Natural killer cell (primary cell): ENCODE results near the gene OR5K1. TPM values are rescaled to one million over a fixed set of nuclear protein-coding genes. Genes with fewer than 3 reads are reported as not detected.
A peak's percentile ranks its signal among the peaks of the same experiment; 100 is the strongest.

Source experiments
- ATAC-seq, 3 donors: fragments of 150-1000 bp in 2 of 3; fragments of 200-7000 bp in 1 of 3; cut with Tn5 transposase; 1 replicate in 1 of 3; 2 replicates in 2 of 3; pipeline ENCODE4 v1.10.0; 2021; ENCODE audit warnings: mild to moderate bottlenecking in 2 of 3, moderate library complexity in 2 of 3
- DNase-seq, 2 donors: peaks; one replicate each; pipeline versions ENCODE4 v3.0.0 to v3.0.0-alpha.2; 2013 to 2021; ENCODE audit warnings: mixed read lengths in 1 of 2
- H3K27ac ChIP-seq: one replicate; pipeline ENCODE4 v1.5.1; 2013; ENCODE audit warnings: mild to moderate bottlenecking, low read length
- H3K27me3 ChIP-seq: one replicate; pipeline ENCODE4 v1.6.1; 2013; ENCODE audit warnings: low read length; ENCODE audit not compliant: control insufficient read depth, insufficient read depth
- H3K36me3 ChIP-seq: one replicate; pipeline ENCODE4 v1.6.1; 2013; ENCODE audit warnings: low read length; ENCODE audit not compliant: control insufficient read depth, insufficient read depth
- H3K4me1 ChIP-seq: one replicate; pipeline ENCODE4 v1.6.1; 2013; ENCODE audit warnings: low read length; ENCODE audit not compliant: control insufficient read depth, insufficient read depth
- H3K4me3 ChIP-seq: one replicate; pipeline ENCODE4 v1.5.1; 2013; ENCODE audit warnings: low read length
- H3K9me3 ChIP-seq: one replicate; pipeline ENCODE4 v1.6.1; 2013; ENCODE audit warnings: low read length; ENCODE audit not compliant: control insufficient read depth, insufficient read depth
- H3K27ac Mint-ChIP-seq, 2 donors: one replicate each; pipeline ENCODE4 v1.8.0; 2022; ENCODE audit warnings: mild to moderate bottlenecking in 2 of 2, mixed read lengths in 2 of 2, moderate library complexity in 1 of 2
- H3K27me3 Mint-ChIP-seq, 2 donors: one replicate each; pipeline ENCODE4 v1.8.0; 2022; ENCODE audit warnings: low read depth in 2 of 2, mixed read lengths in 2 of 2
- H3K36me3 Mint-ChIP-seq: one replicate; pipeline ENCODE4 v1.8.0; 2022; ENCODE audit warnings: mixed read lengths
- H3K4me1 Mint-ChIP-seq, 2 donors: one replicate each; pipeline ENCODE4 v1.8.0; 2022; ENCODE audit warnings: mixed read lengths in 2 of 2
- H3K4me3 Mint-ChIP-seq: one replicate; pipeline ENCODE4 v1.8.0; 2022; ENCODE audit warnings: mild to moderate bottlenecking, moderate library complexity, mixed read lengths
- H3K9me3 Mint-ChIP-seq, 2 donors: one replicate each; pipeline ENCODE4 v1.8.0; 2022; ENCODE audit warnings: mixed read lengths in 2 of 2
- CTCF ChIP-seq: fragments of 200-600 bp; IDR thresholded peaks from one replicate; pipeline ENCODE4 v1.8.0; 2022; ENCODE audit warnings: antibody characterized with exemption
- WGBS: methylation state at CpG from one replicate; pipeline ENCODE4 v1.1.7; 2013; ENCODE audit warnings: missing lambda C conversion rate; ENCODE audit not compliant: insufficient coverage; 5-methylcytosine and 5-hydroxymethylcytosine counted together
- intact Hi-C: fragments of 100-400 bp; cut with micrococcal nuclease; formaldehyde crosslinking; loops from one replicate; pipeline ENCODE4 v1.14.2; 2022
- total RNA-seq, 4 donors: library from RNA; stranded (reverse); fragments of 120-200 nt in 1 of 4; gene quantifications; one replicate each; pipeline versions ENCODE4 v1.2.3 to v1.2.4, GENCODE V29; 2013 to 2022

OR5K1 gene
- total RNA-seq, 3 donors from 2014 or later (not counting 1 experiment from before 2014, with no cell fraction given) = not detected

GRCh38 chr3:98518816-98519215, 55.8 kb downstream of the OR5K1 start:
- ATAC-seq (no peak), DNase-seq (no peak)
- WGBS = 82% methylated on average over 2 of the region's 2 CpGs
- peaks cover 56 to 60% of the 10 kb centered on the region in 2 donors for H3K4me1 Mint-ChIP-seq
- no peak overlapping the region for H3K4me3 Mint-ChIP-seq
- H3K36me3 ChIP-seq = peaks cover 60% of the 10 kb centered on the region
- H3K9me3 Mint-ChIP-seq = no peaks in the 10 kb centered on the region
- no peaks in the 10 kb centered on the region for H3K27me3 ChIP-seq
- peaks cover 8% of the 10 kb centered on the region for H3K4me1 ChIP-seq
- no peaks in the 10 kb centered on the region for H3K9me3 ChIP-seq
- intact Hi-C loops = no loop called here
- no peak for TF ChIP-seq CTCF
- H3K27ac ChIP-seq = no peak overlapping the region
- H3K4me3 ChIP-seq = no peak overlapping the region
- H3K36me3 Mint-ChIP-seq = peaks cover 7% of the 10 kb centered on the region
- no peaks in the 10 kb centered on the region for H3K27me3 Mint-ChIP-seq
- H3K27ac Mint-ChIP-seq = peak overlapping the region; percentile 51 to 86

- DNase-seq = no peak
- peaks cover 8% of the 10 kb centered on the region for H3K4me1 ChIP-seq
- no peaks in the 10 kb centered on the region for H3K27me3 Mint-ChIP-seq
- H3K36me3 Mint-ChIP-seq = peaks cover 7% of the 10 kb centered on the region
- H3K27ac ChIP-seq = no peak overlapping the region
- no peaks in the 10 kb centered on the region for H3K9me3 ChIP-seq
- no peak for ATAC-seq
- H3K4me3 ChIP-seq = no peak overlapping the region
- no peaks in the 10 kb centered on the region for H3K27me3 ChIP-seq
- H3K27ac Mint-ChIP-seq = peak overlapping the region; percentile 51 to 86
- H3K36me3 ChIP-seq = peaks cover 58% of the 10 kb centered on the region
- intact Hi-C loops = no loop called here
- H3K4me3 Mint-ChIP-seq = peak overlapping the region; percentile 5
- peaks cover 56 to 60% of the 10 kb centered on the region in 2 donors for H3K4me1 Mint-ChIP-seq
- H3K9me3 Mint-ChIP-seq = no peaks in the 10 kb centered on the region
- WGBS = 97% methylated on average over 1 of the region's 1 CpG
- no peak for TF ChIP-seq CTCF
These were observed 56.4 kb downstream of the OR5K1 start for GRCh38 chr3:98519351-98519750.

GRCh38 chr3:98521897-98522543, 59.0 kb downstream of the OR5K1 start:
- Mint-ChIP-seq H3K4me1 (peaks cover 61 to 65% of the 10 kb centered on the region in 2 donors), H3K4me3 (peak overlapping the region; percentile 83), H3K9me3 (no peaks in the 10 kb centered on the region), H3K27ac (peak overlapping the region; percentile 51 to 86), H3K27me3 (no peaks in the 10 kb centered on the region), H3K36me3 (no peaks in the 10 kb centered on the region)
- intact Hi-C loops = loop anchor here (1.0 to 5.0 kb wide), 5 partner anchors 41 to 1740 kb away; partner anchors contain the start of genes ARL6, CPOX and TBC1D23
- H3K27ac ChIP-seq = peak overlapping the region; percentile 87
- WGBS = under 1% methylated on average over 14 of the region's 16 CpGs
- ATAC-seq (peak; percentile 34 to 63 (median 52)), DNase-seq (peak; percentile 51 to 72)
- no peak for TF ChIP-seq CTCF
- no peaks in the 10 kb centered on the region for H3K9me3 ChIP-seq
- H3K36me3 ChIP-seq = peaks cover 37% of the 10 kb centered on the region
- no peaks in the 10 kb centered on the region for H3K27me3 ChIP-seq
- peak overlapping the region; percentile 69 for H3K4me3 ChIP-seq
- H3K4me1 ChIP-seq = peaks cover 15% of the 10 kb centered on the region

Other genes starting within 250 kb of the OR5K1 start
- not detected for gene OR5H6, start 199.0 kb upstream of the OR5K1 start, total RNA-seq
- gene OR5H2, start 180.7 kb upstream of the OR5K1 start, total RNA-seq = not detected
- not detected for gene OR5K4, start 109.3 kb upstream of the OR5K1 start, total RNA-seq
- not detected for gene OR5K3, start 72.5 kb upstream of the OR5K1 start, total RNA-seq
- gene OR5K2, start 34.5 kb downstream of the OR5K1 start, total RNA-seq = not detected
- gene CLDND1, start 59.7 kb downstream of the OR5K1 start, total RNA-seq = 100 to 1,000 TPM; 175 to 220 (median 219) TPM
- 10 to 100 TPM in 1 of 3 donors, 1 to 10 TPM in 1, under 1 TPM in 1; 0.97 to 32.8 (median 1.5) TPM for gene GPR15, start 68.8 kb downstream of the OR5K1 start, total RNA-seq
- 10 to 100 TPM in 2 of 3 donors, 1 to 10 TPM in 1; 7.6 to 12.7 (median 12.2) TPM for gene CPOX, start 130.4 kb downstream of the OR5K1 start, total RNA-seq